WTC11 (cell line): ENCODE measurements around the gene CAB39. TPM values are rescaled to one million over a fixed set of nuclear protein-coding genes. Genes with fewer than 3 reads are reported as not detected.

Source experiments
- ATAC-seq: fragments of 200-7000 bp; cut with Tn5 transposase; 2 replicates; pipeline ENCODE4 v1.10.0; 2021; ENCODE audit warnings: mild to moderate bottlenecking, moderate library complexity
- CTCF ChIA-PET: fragments of 300-600 bp; sonication (Branson Sonifier 250); formaldehyde crosslinking; loops from one replicate; lab custom pipeline; 2021; ENCODE audit warnings: antibody characterized with exemption; lab: Charles Lee
- POLR2A ChIA-PET: fragments of 350-600 bp; sonication (Branson Sonifier 250); formaldehyde crosslinking; loops from one replicate; lab custom pipeline; 2021; ENCODE audit warnings: antibody characterized with exemption; lab: Charles Lee
- DNase-seq: peaks from one replicate; pipeline ENCODE4 v3.0.0; 2021; ENCODE audit warnings: low spot score
- H3K27ac Mint-ChIP-seq: 2 replicates; pipeline ENCODE4 v1.8.0; 2021; ENCODE audit warnings: mixed read lengths
- H3K27me3 Mint-ChIP-seq: 2 replicates; pipeline ENCODE4 v1.8.0; 2021; ENCODE audit warnings: low read depth, mild to moderate bottlenecking, moderate library complexity, mixed read lengths
- H3K36me3 Mint-ChIP-seq: 2 replicates; pipeline ENCODE4 v1.8.0; 2021; ENCODE audit warnings: mixed read lengths
- H3K4me1 Mint-ChIP-seq: 2 replicates; pipeline ENCODE4 v1.8.0; 2022; ENCODE audit warnings: mixed read lengths
- H3K4me3 Mint-ChIP-seq: 2 replicates; pipeline ENCODE4 v1.8.0; 2021; ENCODE audit warnings: mild to moderate bottlenecking, moderate library complexity, mixed read lengths
- H3K9me3 Mint-ChIP-seq: 2 replicates; pipeline ENCODE4 v1.8.0; 2021; ENCODE audit warnings: mixed read lengths
- CBFB ChIP-seq: sonication (generic); formaldehyde crosslinking; IDR thresholded peaks from 2 replicates; pipeline ENCODE4 v1.8.1; 2022; ENCODE audit warnings: mild to moderate bottlenecking, low read depth, missing genetic modification reagents
- FOXJ3 ChIP-seq: sonication (generic); formaldehyde crosslinking; IDR thresholded peaks from 2 replicates; pipeline ENCODE4 v1.9.0; 2021; ENCODE audit warnings: missing genetic modification reagents, mild to moderate bottlenecking, borderline replicate concordance
- FOXP1 ChIP-seq: sonication (generic); formaldehyde crosslinking; IDR thresholded peaks from 2 replicates; pipeline ENCODE4 v1.8.0; 2022; ENCODE audit warnings: missing genetic modification reagents, mild to moderate bottlenecking, moderate library complexity, borderline replicate concordance
- IRF2 ChIP-seq: sonication (generic); formaldehyde crosslinking; IDR thresholded peaks from 2 replicates; pipeline ENCODE4 v1.8.0; 2022; ENCODE audit warnings: low read depth, missing genetic modification reagents, borderline replicate concordance
- TEAD1 ChIP-seq: sonication (generic); formaldehyde crosslinking; IDR thresholded peaks from 2 replicates; pipeline ENCODE4 v1.8.0; 2022; ENCODE audit warnings: mild to moderate bottlenecking, missing genetic modification reagents
- ZNF416 ChIP-seq: fragments of 250-450 bp; sonication (Bioruptor Pico); IDR thresholded peaks from 2 replicates; pipeline ENCODE4 v1.9.0; 2021; ENCODE audit warnings: mild to moderate bottlenecking, inconsistent platforms
- ZNF423 ChIP-seq: fragments of 250-450 bp; sonication (Bioruptor Pico); IDR thresholded peaks from 2 replicates; pipeline ENCODE4 v2.1.2; 2022; ENCODE audit warnings: mild to moderate bottlenecking, moderate library complexity
- total RNA-seq: library from RNA; stranded (reverse); gene quantifications from 3 replicates; pipeline ENCODE4 v1.2.3, GENCODE V29; 2021
- TF ChIP-seq, protein P1 (sequence below): fragments of 250-450 bp; sonication (Bioruptor Pico); IDR thresholded peaks from 2 replicates; pipeline ENCODE4 v2.1.2; 2022; ENCODE audit warnings: mild to moderate bottlenecking, moderate library complexity
- TF ChIP-seq, protein P2 (sequence below): sonication (generic); formaldehyde crosslinking; IDR thresholded peaks from 2 replicates; pipeline ENCODE4 v1.8.1; 2022; ENCODE audit warnings: mild to moderate bottlenecking, moderate library complexity, missing genetic modification reagents
- TF ChIP-seq, protein P3 (sequence below): sonication (generic); formaldehyde crosslinking; IDR thresholded peaks from 2 replicates; pipeline ENCODE4 v1.8.0; 2022; ENCODE audit warnings: mild to moderate bottlenecking, missing genetic modification reagents
- TF ChIP-seq, protein P4 (sequence below): sonication (generic); formaldehyde crosslinking; IDR thresholded peaks from 2 replicates; pipeline ENCODE4 v1.8.0; 2022; ENCODE audit warnings: mild to moderate bottlenecking, missing genetic modification reagents
- TF ChIP-seq, protein P5 (sequence below): sonication (generic); formaldehyde crosslinking; IDR thresholded peaks from 2 replicates; pipeline ENCODE4 v1.8.0; 2023; ENCODE audit warnings: missing genetic modification reagents, mild to moderate bottlenecking, borderline replicate concordance
- TF ChIP-seq, protein P6 (sequence below): sonication (generic); formaldehyde crosslinking; IDR thresholded peaks from 2 replicates; pipeline ENCODE4 v1.8.0; 2022; ENCODE audit warnings: missing genetic modification reagents
- TF ChIP-seq, protein P7 (sequence below): fragments of 250-450 bp; sonication (Bioruptor Pico); IDR thresholded peaks from 2 replicates; pipeline ENCODE4 v1.9.0; 2021; ENCODE audit warnings: mild to moderate bottlenecking

CAB39 gene
- total RNA-seq, 1 experiment from 2014 or later: 36.9 TPM

DNA sequence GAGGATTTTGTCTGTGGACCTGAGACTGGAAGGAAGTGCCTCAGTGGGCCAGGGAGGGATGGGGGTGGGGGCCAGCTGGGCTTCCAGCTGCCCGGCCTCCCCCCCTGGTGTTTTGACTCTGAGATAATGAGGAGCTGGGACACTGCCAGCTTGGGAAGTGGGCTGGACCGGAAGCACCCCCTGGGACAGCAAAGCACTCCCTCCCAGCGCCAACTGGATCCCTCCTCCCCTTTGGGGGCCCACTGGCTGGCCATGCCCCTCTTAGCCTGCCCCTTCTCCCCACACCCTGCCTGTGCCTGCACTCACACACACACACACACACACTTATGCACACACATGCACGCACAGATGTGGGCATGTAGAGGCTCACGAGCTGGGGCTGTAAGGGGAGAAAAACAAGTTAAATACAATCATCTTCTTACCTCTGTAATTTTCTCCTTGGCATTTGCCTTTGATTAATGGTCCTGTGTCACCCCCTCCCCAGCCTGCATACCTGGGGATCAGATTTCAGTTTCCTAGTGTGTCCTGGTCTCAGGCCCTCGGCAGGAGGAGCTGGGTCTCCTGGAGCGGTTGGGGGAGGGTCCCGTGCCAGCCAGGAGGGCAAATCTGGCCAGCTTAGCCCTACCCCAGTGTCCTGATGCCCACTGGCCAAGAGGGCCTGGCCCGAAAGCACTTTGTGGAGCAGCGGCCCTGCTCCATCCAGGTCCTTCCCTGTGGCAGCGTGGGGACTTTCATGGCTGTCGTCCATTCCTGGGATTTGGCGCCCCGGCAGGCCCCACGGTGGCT lies 155.7 kb downstream of the CAB39 start (continued):
- TF ChIP-seq, protein P1, sequence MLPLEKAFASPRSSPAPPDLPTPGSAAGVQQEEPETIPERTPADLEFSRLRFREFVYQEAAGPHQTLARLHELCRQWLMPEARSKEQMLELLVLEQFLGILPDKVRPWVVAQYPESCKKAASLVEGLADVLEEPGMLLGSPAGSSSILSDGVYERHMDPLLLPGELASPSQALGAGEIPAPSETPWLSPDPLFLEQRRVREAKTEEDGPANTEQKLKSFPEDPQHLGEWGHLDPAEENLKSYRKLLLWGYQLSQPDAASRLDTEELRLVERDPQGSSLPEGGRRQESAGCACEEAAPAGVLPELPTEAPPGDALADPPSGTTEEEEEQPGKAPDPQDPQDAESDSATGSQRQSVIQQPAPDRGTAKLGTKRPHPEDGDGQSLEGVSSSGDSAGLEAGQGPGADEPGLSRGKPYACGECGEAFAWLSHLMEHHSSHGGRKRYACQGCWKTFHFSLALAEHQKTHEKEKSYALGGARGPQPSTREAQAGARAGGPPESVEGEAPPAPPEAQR (CRISPR knock-in tag): no peak
- peak; percentile 92 for TF ChIP-seq ZNF423 (CRISPR knock-in tag)

DNA sequence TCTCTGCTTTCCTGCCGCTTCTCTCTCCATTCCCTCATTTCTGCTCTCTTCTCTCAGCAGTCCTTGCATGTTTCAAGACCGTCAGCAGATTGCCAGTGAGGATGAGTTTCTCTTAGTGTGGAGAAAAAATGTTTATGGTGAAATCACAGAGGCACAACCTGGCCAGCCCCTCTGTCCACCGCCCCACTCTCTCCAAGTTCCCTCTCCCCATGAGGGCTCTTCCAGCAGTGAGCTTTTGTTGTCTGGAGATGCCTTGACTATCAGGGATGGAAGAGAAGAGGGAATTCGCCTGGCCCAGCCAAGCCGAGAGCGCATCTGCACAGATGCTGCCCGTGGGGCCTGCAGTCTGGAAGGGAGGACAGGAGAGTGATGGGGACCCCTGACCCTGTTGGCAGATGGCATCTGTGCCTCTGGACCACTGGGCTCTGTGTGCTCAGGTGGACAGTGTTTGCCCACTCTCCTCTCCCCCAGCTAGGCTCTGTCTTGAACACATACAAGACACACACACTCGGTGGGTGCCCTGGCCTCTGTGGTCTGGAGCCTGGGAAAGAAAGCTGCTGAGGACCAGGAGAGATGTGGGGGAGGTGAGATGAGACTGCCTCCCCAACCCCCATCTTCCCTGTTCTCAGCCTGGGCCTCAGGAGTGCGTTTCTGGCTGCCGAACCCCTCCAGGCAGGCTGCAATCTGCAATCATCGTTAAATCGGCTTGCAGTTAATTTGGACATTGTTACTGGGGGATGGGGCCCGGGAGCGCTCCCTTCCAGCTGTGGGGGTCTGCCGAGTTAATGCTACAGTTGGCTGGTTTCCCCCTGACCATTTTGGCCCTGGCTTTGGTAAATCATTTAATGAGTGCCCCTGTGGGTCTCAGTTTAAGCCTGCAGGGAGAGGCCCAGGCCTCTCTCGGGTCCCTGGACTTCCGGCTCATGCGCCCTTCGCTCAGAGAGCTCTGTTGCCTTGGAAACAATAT lies 156.6 kb downstream of the CAB39 start:
- ChIA-PET POLR2A (interaction anchor here (0.7 to 1.2 kb wide), 3 partner anchors 184 to 788 kb away, joined by 3 read pairs; no protein-coding TSS in a partner anchor), CTCF (interaction anchor here (1.1 to 4.3 kb wide), 7 partner anchors 9 to 184 kb away, joined by 3 to 40 read pairs (median 14); partner anchors contain the start of gene GPR55)
- Mint-ChIP-seq H3K4me3 (peak overlapping the region; percentile 63), H3K9me3 (no peaks in the 10 kb centered on the region), H3K27me3 (no peaks in the 10 kb centered on the region; the same call in 1 of the 2 replicates), H3K36me3 (peaks cover 1% of the 10 kb centered on the region), H3K27ac (peak overlapping the region; percentile 98)
- no peak for DNase-seq
- TF ChIP-seq, protein P2, sequence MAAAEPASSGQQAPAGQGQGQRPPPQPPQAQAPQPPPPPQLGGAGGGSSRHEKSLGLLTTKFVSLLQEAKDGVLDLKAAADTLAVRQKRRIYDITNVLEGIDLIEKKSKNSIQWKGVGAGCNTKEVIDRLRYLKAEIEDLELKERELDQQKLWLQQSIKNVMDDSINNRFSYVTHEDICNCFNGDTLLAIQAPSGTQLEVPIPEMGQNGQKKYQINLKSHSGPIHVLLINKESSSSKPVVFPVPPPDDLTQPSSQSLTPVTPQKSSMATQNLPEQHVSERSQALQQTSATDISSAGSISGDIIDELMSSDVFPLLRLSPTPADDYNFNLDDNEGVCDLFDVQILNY (CRISPR knock-in tag): no peak
- TF ChIP-seq FOXJ3 (CRISPR knock-in tag) (no peak), TEAD1 (CRISPR knock-in tag) (no peak), FOXP1 (CRISPR knock-in tag) (0 out of 2 replicates have a peak, but pooled peaks have one; percentile 53), ZNF416 (CRISPR knock-in tag) (no peak), CBFB (CRISPR knock-in tag) (no peak), IRF2 (CRISPR knock-in tag) (no peak)
- TF ChIP-seq, protein P3, sequence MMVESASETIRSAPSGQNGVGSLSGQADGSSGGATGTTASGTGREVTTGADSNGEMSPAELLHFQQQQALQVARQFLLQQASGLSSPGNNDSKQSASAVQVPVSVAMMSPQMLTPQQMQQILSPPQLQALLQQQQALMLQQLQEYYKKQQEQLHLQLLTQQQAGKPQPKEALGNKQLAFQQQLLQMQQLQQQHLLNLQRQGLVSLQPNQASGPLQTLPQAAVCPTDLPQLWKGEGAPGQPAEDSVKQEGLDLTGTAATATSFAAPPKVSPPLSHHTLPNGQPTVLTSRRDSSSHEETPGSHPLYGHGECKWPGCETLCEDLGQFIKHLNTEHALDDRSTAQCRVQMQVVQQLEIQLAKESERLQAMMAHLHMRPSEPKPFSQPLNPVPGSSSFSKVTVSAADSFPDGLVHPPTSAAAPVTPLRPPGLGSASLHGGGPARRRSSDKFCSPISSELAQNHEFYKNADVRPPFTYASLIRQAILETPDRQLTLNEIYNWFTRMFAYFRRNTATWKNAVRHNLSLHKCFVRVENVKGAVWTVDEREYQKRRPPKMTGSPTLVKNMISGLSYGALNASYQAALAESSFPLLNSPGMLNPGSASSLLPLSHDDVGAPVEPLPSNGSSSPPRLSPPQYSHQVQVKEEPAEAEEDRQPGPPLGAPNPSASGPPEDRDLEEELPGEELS (CRISPR knock-in tag): no peak
- TF ChIP-seq, protein P4, sequence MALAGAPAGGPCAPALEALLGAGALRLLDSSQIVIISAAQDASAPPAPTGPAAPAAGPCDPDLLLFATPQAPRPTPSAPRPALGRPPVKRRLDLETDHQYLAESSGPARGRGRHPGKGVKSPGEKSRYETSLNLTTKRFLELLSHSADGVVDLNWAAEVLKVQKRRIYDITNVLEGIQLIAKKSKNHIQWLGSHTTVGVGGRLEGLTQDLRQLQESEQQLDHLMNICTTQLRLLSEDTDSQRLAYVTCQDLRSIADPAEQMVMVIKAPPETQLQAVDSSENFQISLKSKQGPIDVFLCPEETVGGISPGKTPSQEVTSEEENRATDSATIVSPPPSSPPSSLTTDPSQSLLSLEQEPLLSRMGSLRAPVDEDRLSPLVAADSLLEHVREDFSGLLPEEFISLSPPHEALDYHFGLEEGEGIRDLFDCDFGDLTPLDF (CRISPR knock-in tag): 0 out of 2 replicates have a peak, but pooled peaks have one; percentile 5
- TF ChIP-seq, protein P5, sequence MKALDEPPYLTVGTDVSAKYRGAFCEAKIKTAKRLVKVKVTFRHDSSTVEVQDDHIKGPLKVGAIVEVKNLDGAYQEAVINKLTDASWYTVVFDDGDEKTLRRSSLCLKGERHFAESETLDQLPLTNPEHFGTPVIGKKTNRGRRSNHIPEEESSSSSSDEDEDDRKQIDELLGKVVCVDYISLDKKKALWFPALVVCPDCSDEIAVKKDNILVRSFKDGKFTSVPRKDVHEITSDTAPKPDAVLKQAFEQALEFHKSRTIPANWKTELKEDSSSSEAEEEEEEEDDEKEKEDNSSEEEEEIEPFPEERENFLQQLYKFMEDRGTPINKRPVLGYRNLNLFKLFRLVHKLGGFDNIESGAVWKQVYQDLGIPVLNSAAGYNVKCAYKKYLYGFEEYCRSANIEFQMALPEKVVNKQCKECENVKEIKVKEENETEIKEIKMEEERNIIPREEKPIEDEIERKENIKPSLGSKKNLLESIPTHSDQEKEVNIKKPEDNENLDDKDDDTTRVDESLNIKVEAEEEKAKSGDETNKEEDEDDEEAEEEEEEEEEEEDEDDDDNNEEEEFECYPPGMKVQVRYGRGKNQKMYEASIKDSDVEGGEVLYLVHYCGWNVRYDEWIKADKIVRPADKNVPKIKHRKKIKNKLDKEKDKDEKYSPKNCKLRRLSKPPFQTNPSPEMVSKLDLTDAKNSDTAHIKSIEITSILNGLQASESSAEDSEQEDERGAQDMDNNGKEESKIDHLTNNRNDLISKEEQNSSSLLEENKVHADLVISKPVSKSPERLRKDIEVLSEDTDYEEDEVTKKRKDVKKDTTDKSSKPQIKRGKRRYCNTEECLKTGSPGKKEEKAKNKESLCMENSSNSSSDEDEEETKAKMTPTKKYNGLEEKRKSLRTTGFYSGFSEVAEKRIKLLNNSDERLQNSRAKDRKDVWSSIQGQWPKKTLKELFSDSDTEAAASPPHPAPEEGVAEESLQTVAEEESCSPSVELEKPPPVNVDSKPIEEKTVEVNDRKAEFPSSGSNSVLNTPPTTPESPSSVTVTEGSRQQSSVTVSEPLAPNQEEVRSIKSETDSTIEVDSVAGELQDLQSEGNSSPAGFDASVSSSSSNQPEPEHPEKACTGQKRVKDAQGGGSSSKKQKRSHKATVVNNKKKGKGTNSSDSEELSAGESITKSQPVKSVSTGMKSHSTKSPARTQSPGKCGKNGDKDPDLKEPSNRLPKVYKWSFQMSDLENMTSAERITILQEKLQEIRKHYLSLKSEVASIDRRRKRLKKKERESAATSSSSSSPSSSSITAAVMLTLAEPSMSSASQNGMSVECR (CRISPR knock-in tag): no peak
- TF ChIP-seq, protein P6, sequence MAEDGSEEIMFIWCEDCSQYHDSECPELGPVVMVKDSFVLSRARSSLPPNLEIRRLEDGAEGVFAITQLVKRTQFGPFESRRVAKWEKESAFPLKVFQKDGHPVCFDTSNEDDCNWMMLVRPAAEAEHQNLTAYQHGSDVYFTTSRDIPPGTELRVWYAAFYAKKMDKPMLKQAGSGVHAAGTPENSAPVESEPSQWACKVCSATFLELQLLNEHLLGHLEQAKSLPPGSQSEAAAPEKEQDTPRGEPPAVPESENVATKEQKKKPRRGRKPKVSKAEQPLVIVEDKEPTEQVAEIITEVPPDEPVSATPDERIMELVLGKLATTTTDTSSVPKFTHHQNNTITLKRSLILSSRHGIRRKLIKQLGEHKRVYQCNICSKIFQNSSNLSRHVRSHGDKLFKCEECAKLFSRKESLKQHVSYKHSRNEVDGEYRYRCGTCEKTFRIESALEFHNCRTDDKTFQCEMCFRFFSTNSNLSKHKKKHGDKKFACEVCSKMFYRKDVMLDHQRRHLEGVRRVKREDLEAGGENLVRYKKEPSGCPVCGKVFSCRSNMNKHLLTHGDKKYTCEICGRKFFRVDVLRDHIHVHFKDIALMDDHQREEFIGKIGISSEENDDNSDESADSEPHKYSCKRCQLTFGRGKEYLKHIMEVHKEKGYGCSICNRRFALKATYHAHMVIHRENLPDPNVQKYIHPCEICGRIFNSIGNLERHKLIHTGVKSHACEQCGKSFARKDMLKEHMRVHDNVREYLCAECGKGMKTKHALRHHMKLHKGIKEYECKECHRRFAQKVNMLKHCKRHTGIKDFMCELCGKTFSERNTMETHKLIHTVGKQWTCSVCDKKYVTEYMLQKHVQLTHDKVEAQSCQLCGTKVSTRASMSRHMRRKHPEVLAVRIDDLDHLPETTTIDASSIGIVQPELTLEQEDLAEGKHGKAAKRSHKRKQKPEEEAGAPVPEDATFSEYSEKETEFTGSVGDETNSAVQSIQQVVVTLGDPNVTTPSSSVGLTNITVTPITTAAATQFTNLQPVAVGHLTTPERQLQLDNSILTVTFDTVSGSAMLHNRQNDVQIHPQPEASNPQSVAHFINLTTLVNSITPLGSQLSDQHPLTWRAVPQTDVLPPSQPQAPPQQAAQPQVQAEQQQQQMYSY (CRISPR knock-in tag): no peak
- TF ChIP-seq, protein P7, sequence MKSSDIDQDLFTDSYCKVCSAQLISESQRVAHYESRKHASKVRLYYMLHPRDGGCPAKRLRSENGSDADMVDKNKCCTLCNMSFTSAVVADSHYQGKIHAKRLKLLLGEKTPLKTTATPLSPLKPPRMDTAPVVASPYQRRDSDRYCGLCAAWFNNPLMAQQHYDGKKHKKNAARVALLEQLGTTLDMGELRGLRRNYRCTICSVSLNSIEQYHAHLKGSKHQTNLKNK (CRISPR knock-in tag): no peak
- TF ChIP-seq, all 79 proteins: peak for 2
- peaks cover 66% of the 10 kb centered on the region for H3K4me1 Mint-ChIP-seq
- ATAC-seq: no peak
